GM19328 (cell line): ENCODE measurements around the gene KIF14.
A peak's percentile ranks its signal among the peaks of the same experiment; 100 is the strongest.
"Not testable (repeated sequence)": the region's sequence is repeated elsewhere in the genome, so short reads cannot be mapped to it uniquely, and the experiment has no call there.

ENCODE experiments used
- ATAC-seq: cut with Tn5 transposase; IDR thresholded peaks from one replicate; pipeline ENCODE4 v1.9.1; 2021; ENCODE audit warnings: mild to moderate bottlenecking, moderate library complexity; ENCODE audit not compliant: unreplicated experiment

The KIF14 gene

GRCh38 chr1:200631375-200631774 lies 10.8 kb upstream of the KIF14 start:
- ATAC-seq = no peak

- ATAC-seq = not testable (repeated sequence)
Measured at GRCh38 chr1:200630515-200630899, 10.0 kb upstream of the KIF14 start.

GRCh38 chr1:200629876-200630514 lies 9.4 kb upstream of the KIF14 start:
- no peak for ATAC-seq

GRCh38 chr1:200628223-200628881 lies 7.8 kb upstream of the KIF14 start:
- peak; percentile 71 for ATAC-seq

GRCh38 chr1:200627575-200628222 lies 7.1 kb upstream of the KIF14 start:
- no peak for ATAC-seq

- ATAC-seq = no peak
Measured at GRCh38 chr1:200626853-200627534, 6.4 kb upstream of the KIF14 start.

GRCh38 chr1:200625381-200625824 lies 4.9 kb upstream of the KIF14 start:
- ATAC-seq = no peak

- no peak for ATAC-seq
Measured at GRCh38 chr1:200624679-200625335, 4.3 kb upstream of the KIF14 start.

- no peak for ATAC-seq
Measured at GRCh38 chr1:200619894-200620272, 668 bp downstream of the KIF14 start.

- no peak for ATAC-seq
Measured at GRCh38 chr1:200610846-200611245, 9.7 kb downstream of the KIF14 start.

- no peak for ATAC-seq
Measured at GRCh38 chr1:200602632-200603031, 17.9 kb downstream of the KIF14 start.

- no peak for ATAC-seq
Measured at GRCh38 chr1:200590001-200590400, 30.6 kb downstream of the KIF14 start.

- ATAC-seq = no peak
Measured at GRCh38 chr1:200588698-200589097, 31.9 kb downstream of the KIF14 start.

- ATAC-seq = no peak
Measured at GRCh38 chr1:200564319-200564718, 56.2 kb downstream of the KIF14 start.

GRCh38 chr1:200561856-200562214 lies 58.7 kb downstream of the KIF14 start:
- ATAC-seq = no peak

- ATAC-seq = no peak
Measured at GRCh38 chr1:200558866-200559459, 61.6 kb downstream of the KIF14 start.

- ATAC-seq = no peak
Measured at GRCh38 chr1:200556002-200556401, 64.5 kb downstream of the KIF14 start.

GRCh38 chr1:200552737-200553136 lies 67.8 kb downstream of the KIF14 start:
- not testable (repeated sequence) for ATAC-seq

- ATAC-seq = no peak
Measured at GRCh38 chr1:200550367-200550766, 70.2 kb downstream of the KIF14 start.

GRCh38 chr1:200547386-200547785 lies 73.2 kb downstream of the KIF14 start:
- no peak for ATAC-seq

GRCh38 chr1:200546577-200546976 lies 74.0 kb downstream of the KIF14 start:
- no peak for ATAC-seq
